Measurements from ENCODE around the gene SERPINB8.

GRCh38 chr18:63980027-63980426 lies 10.1 kb downstream of the SERPINB8 start:
- TF ChIP-seq POLR2AphosphoS5 (IDR thresholded peaks at IDR 0.05; ENCODE audit: borderline replicate concordance, low read depth, low read length) (no peak), EZH2 (IDR thresholded peaks at IDR 0.05) (no peak), FOXP2 (optimal IDR thresholded peaks at IDR 0.05; ENCODE audit: control extremely low read depth, extremely low read length, insufficient read depth) (no peak)
